ENCODE measurements around the gene RAB11FIP3. TPM values are rescaled to one million over a fixed set of nuclear protein-coding genes. Genes with fewer than 3 reads are reported as not detected.

The RAB11FIP3 gene
- total and polyA plus RNA-seq, 2 of the 13 experiments (the other 11 are each of a cell fraction or from before 2014, with no cell fraction given), result 34.3 to 57.6 TPM

GRCh38 chr16:425082-425718 is at the start of gene RAB11FIP3 (continued):
- no peak for TF ChIP-seq ZSCAN5A (CRISPR knock-in tag; IDR thresholded peaks at IDR 0.05; ENCODE audit: borderline replicate concordance)
- TF ChIP-seq ZNF75D (CRISPR knock-in tag; IDR thresholded peaks at IDR 0.05; ENCODE audit: borderline replicate concordance), result 0 out of 2 replicates have a peak, but pooled peaks have one; percentile 30
- TF ChIP-seq ZNF724P (CRISPR knock-in tag; IDR thresholded peaks at IDR 0.05; ENCODE audit: borderline replicate concordance), result no peak
- TF ChIP-seq ZNF207 (IDR thresholded peaks at IDR 0.05; ENCODE audit: borderline replicate concordance), result no peak
- peak; percentile 35; the same call in 1 of the 2 replicates for TF ChIP-seq RAD21 (CRISPR knock-in tag; IDR thresholded peaks at IDR 0.05)
- TF ChIP-seq CTCF (CRISPR knock-in tag; IDR thresholded peaks at IDR 0.05), result peak; percentile 68
- TF ChIP-seq POLR2G (IDR thresholded peaks at IDR 0.05; ENCODE audit: low read depth, low read length), result peak; percentile 74
- TF ChIP-seq ZFP1 (CRISPR knock-in tag; IDR thresholded peaks at IDR 0.05), result no peak
- no peak for TF ChIP-seq STAT5B (CRISPR knock-in tag; IDR thresholded peaks at IDR 0.05)
- 0 out of 2 replicates have a peak, but pooled peaks have one; percentile 69 for TF ChIP-seq ARID2 (CRISPR knock-in tag; IDR thresholded peaks at IDR 0.05; ENCODE audit: borderline replicate concordance)
- peak; percentile 81 for TF ChIP-seq ZNF605 (CRISPR knock-in tag; IDR thresholded peaks at IDR 0.05)
- no peak for TF ChIP-seq CHD2 (IDR thresholded peaks at IDR 0.05; ENCODE audit: low read depth, low read length)
- TF ChIP-seq HMG20A (CRISPR knock-in tag; IDR thresholded peaks at IDR 0.05; ENCODE audit: borderline replicate concordance), result peak; percentile 37; the same call in 1 of the 2 replicates
- no peak; the same call in 1 of the 2 replicates for TF ChIP-seq PAX8 (CRISPR knock-in tag; IDR thresholded peaks at IDR 0.05; ENCODE audit: borderline replicate concordance)
- TF ChIP-seq ZSCAN29 (CRISPR knock-in tag; conservative IDR thresholded peaks at IDR 0.05), result no peak
- TF ChIP-seq ZBTB3 (CRISPR knock-in tag; IDR thresholded peaks at IDR 0.05; ENCODE audit: borderline replicate concordance, low read depth), result no peak
- TF ChIP-seq NR2F6 (IDR thresholded peaks at IDR 0.05), result no peak
- TF ChIP-seq NR2F6 (CRISPR knock-in tag; IDR thresholded peaks at IDR 0.05), result 0 out of 2 replicates have a peak, but pooled peaks have one; percentile 24
- no peak for TF ChIP-seq HINFP (CRISPR knock-in tag; IDR thresholded peaks at IDR 0.05; ENCODE audit: low read depth)
- TF ChIP-seq KDM6A (CRISPR knock-in tag; IDR thresholded peaks at IDR 0.05; ENCODE audit: low read depth), result no peak
- TF ChIP-seq ZNF275 (CRISPR knock-in tag; IDR thresholded peaks at IDR 0.05; ENCODE audit: borderline replicate concordance), result peak; percentile 49; the same call in 1 of the 2 replicates
- no peak for TF ChIP-seq ZBTB37 (CRISPR knock-in tag; IDR thresholded peaks at IDR 0.05)
